Heart right ventricle (tissue), 16 donors: ENCODE results near the gene PAX3. TPM values are rescaled to one million over a fixed set of nuclear protein-coding genes. Genes with fewer than 3 reads are reported as not detected.
"Not testable (repeated sequence)": the region's sequence is repeated elsewhere in the genome, so short reads cannot be mapped to it uniquely, and the experiment has no call there.

Experiments
- ATAC-seq, 8 donors: fragments of 200-7000 bp; cut with Tn5 transposase; one replicate each; pipeline ENCODE4 v1.9.1; 2020; ENCODE audit warnings: mild to moderate bottlenecking in 8 of 8, moderate library complexity in 8 of 8, moderate number of reproducible peaks in 1 of 8
- DNase-seq, 2 donors: peaks; one replicate each; pipeline ENCODE4 v3.0.0-alpha.2; 2020
- H3K27ac ChIP-seq, 10 donors: fragments of 200-600 bp; sonication (generic) in 2 of 10; one replicate each; pipeline versions ENCODE4 v1.5.0 to v1.8.0; 2020 to 2022; ENCODE audit warnings: mild to moderate bottlenecking in 3 of 10
- H3K27me3 ChIP-seq, 7 donors: fragments of 200-600 bp; one replicate each; pipeline ENCODE4 v1.8.0; 2021 to 2022; ENCODE audit warnings: mild to moderate bottlenecking in 2 of 7
- H3K36me3 ChIP-seq, 9 donors: fragments of 200-600 bp; sonication (generic) in 1 of 9; one replicate each; pipeline versions ENCODE4 v1.5.0 to v1.8.0; 2020 to 2022; ENCODE audit warnings: mild to moderate bottlenecking in 2 of 9
- H3K4me1 ChIP-seq, 9 donors: fragments of 200-600 bp; sonication (generic) in 1 of 9; one replicate each; pipeline versions ENCODE4 v1.5.0 to v1.8.0; 2020 to 2022; ENCODE audit warnings: mild to moderate bottlenecking in 4 of 9
- H3K4me3 ChIP-seq, 10 donors: fragments of 200-600 bp; sonication (generic) in 2 of 10; one replicate each; pipeline versions ENCODE4 v1.5.0 to v1.8.0; 2020 to 2022; ENCODE audit warnings: mild to moderate bottlenecking in 7 of 10, moderate library complexity in 2 of 10
- H3K9me3 ChIP-seq, 11 donors: fragments of 200-600 bp in 10 of 11; sonication (generic) in 2 of 11; one replicate each; pipeline versions ENCODE4 v1.5.0 to v1.8.0; 2013 to 2022; ENCODE audit warnings: mild to moderate bottlenecking in 2 of 11, control low read depth in 1 of 11, moderate library complexity in 1 of 11
- WGBS, 2 donors: extraction: QIAGEN DNeasy Blood & Tissue Kit; methylation state at CpG; one replicate each; pipeline ENCODE4 v1.1.7; 2013; ENCODE audit warnings: inconsistent platforms in 1 of 2; 5-methylcytosine and 5-hydroxymethylcytosine counted together
- intact Hi-C, 10 donors: fragments of 100-400 bp; cut with DNase I; formaldehyde crosslinking; loops; one replicate each; pipeline versions ENCODE4 v1.11.1 to v1.14.2; 2022
- polyA plus RNA-seq, 2 donors: library from polyadenylated mRNA; stranded (reverse); fragments of 200-250 nt; gene quantifications; one replicate each; pipeline ENCODE4 v1.2.3, GENCODE V29; 2013
- total RNA-seq, 10 donors: library from RNA; stranded (reverse); fragmentation: NEBNext Ultra II Directional in 3 of 10; extraction: Animal tissue kit (Norgen Biotek cat#: 25700) in 3 of 10; gene quantifications; one replicate each; pipeline versions ENCODE4 v1.2.1 to v1.2.4, GENCODE V29; 2021 to 2023
- TF ChIP-seq, protein P1 (sequence below), 9 donors: fragments of 200-600 bp; sonication (generic) in 2 of 9; IDR thresholded peaks; one replicate each; pipeline versions ENCODE4 v1.5.0 to v1.8.0; 2021 to 2022; ENCODE audit warnings: antibody characterized with exemption in 9 of 9, mild to moderate bottlenecking in 5 of 9, moderate library complexity in 1 of 9
- donor health status: Arrhythmogenic right ventricular cardiomyopathy.
- donor health status: ischemic (EF 13 %, LVEDD 7.1; RV severe dilation, severe dysfunction).
- donor health status: healthy with polysubstance abuse.
- donor health status: DM: no; HTN: yes; CAD: no.
- donor health status: DM: no; HTN: no; CAD: no.
- donor health status: ischemic (EF 25% LVEDD 6.9; RV normal size, moderate dysfunction).
- donor health status: ischemic (EF 25% LVEDD 5.7; RV mildly dilated, moderate dysfunction).
- donor health status: healthy.
- donor health status: DM: yes; HTN: yes; CAD: no.
- donor health status: Ischemic cardiomyopathy.
- donor health status: ischemic (EF 35%, LVEDD 5.7; RV mildly dilated, moderate dysfunction).
- donor health status: nonischemic (EF 11% LVEDD 7.7; RV severe dilation, severe dysfunction).
- donor health status: DM: yes; HTN: yes; CAD: no.
- donor health status: PGD.
- donor health status: ischemic (EF 29% LVEDD 5.4; RV normal size, mild dysfunction).
- donor health status: nonischemic (EF 23%, LVEDD 6.1; RV moderate dilation, normal function).

The PAX3 gene
- total and polyA plus RNA-seq, 12 donors = 0.01 TPM; not detected in 11

DNA sequence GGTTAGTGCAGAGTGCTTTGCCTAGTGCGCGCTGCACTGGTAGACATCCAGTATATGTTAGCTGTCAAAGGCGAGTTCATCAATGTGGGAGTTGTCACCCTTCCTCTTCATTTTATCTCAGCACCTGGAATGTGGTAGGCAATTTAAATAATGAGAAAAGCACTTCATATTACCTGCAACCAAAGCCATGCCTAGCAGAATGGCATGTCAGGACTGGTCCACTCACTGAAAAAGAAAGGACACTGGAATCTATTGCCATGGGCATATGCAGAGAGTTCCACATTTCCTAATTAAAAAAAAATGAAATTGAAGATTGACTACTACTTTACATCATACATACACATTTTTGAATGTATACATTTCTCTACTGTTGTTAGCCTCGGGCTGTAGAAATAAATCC, 139.6 kb downstream of the PAX3 start:
- Histone ChIP-seq H3K4me3 (no peak overlapping the region), H3K36me3 (no peaks in the 10 kb centered on the region), H3K27ac (no peak overlapping the region), H3K4me1 (peaks cover 0 to 8% (median 0%) of the 10 kb centered on the region in 9 donors), H3K27me3 (peaks cover 0 to 19% (median 0%) of the 10 kb centered on the region in 7 donors), H3K9me3 (no peaks in the 10 kb centered on the region)
- ATAC-seq (no peak), DNase-seq (no peak)
- intact Hi-C loops = no loop called here
- TF ChIP-seq, protein P1, sequence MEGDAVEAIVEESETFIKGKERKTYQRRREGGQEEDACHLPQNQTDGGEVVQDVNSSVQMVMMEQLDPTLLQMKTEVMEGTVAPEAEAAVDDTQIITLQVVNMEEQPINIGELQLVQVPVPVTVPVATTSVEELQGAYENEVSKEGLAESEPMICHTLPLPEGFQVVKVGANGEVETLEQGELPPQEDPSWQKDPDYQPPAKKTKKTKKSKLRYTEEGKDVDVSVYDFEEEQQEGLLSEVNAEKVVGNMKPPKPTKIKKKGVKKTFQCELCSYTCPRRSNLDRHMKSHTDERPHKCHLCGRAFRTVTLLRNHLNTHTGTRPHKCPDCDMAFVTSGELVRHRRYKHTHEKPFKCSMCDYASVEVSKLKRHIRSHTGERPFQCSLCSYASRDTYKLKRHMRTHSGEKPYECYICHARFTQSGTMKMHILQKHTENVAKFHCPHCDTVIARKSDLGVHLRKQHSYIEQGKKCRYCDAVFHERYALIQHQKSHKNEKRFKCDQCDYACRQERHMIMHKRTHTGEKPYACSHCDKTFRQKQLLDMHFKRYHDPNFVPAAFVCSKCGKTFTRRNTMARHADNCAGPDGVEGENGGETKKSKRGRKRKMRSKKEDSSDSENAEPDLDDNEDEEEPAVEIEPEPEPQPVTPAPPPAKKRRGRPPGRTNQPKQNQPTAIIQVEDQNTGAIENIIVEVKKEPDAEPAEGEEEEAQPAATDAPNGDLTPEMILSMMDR (IDR thresholded peaks at IDR 0.05) = no peak
- WGBS, 2 donors = 82 to 83% methylated on average over 4 of the region's 4 CpGs

DNA sequence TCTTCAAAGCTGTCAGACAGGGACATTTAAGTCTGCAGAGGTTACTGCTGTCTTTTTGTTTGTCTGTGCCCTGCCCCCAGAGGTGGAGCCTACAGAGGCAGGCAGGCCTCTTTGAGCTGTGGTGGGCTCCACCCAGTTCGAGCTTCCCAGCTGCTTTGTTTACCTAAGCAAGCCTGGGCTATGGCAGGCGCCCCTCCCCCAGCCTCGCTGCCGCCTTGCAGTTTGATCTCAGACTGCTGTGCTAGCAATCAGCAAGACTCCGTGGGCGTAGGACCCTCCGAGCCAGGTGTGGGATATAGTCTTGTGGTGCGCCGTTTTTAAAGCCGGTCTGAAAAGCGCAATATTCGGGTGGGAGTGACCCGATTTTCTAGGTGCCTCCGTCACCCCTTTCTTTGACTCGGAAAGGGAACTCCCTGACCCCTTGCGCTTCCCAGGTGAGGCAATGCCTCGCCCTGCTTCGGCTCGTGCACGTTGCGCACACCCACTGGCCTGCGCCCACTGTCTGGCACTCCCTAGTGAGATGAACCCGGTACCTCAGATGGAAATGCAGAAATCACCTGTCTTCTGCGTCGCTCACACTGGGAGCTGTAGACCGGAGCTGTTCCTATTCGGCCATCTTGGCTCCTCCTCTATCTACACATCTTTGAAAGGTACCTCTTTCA, 143.7 kb downstream of the PAX3 start:
- DNase-seq, intact Hi-C loops, H3K4me3 ChIP-seq, H3K27me3 ChIP-seq, H3K27ac ChIP-seq, H3K36me3 ChIP-seq, ATAC-seq, H3K4me1 ChIP-seq, H3K9me3 ChIP-seq: not testable (repeated sequence)
- WGBS, 2 donors = 42 to 61% methylated on average over 25 to 27 of the region's 27 CpGs

Other genes with a start within 250 kb of the PAX3 start
- 10 to 100 TPM in 4 of 10 donors, 1 to 10 TPM in 4, under 1 TPM in 2; 0.54 to 34.4 (median 6.3) TPM for gene SGPP2, start 125.5 kb upstream of the PAX3 start, total RNA-seq
- 1 to 10 TPM; 1.3 to 3.4 TPM for gene SGPP2, start 125.5 kb upstream of the PAX3 start, polyA plus RNA-seq